Immature natural killer cell (primary cell): ENCODE data around the gene IL34. TPM values are rescaled to one million over a fixed set of nuclear protein-coding genes. Genes with fewer than 3 reads are reported as not detected.

ENCODE experiments used
- DNase-seq, 3 donors: peaks; one replicate each; pipeline ENCODE4 v3.0.0; 2022; ENCODE audit warnings: mixed read lengths in 1 of 3
- H3K27ac Mint-ChIP-seq, 6 donors: one replicate each; pipeline ENCODE4 v1.8.0; 2020; ENCODE audit warnings: mixed read lengths in 6 of 6, mild to moderate bottlenecking in 5 of 6, inconsistent platforms in 4 of 6, moderate library complexity in 3 of 6
- H3K27me3 Mint-ChIP-seq, 3 donors: one replicate each; pipeline ENCODE4 v1.8.0; 2020 to 2021; ENCODE audit warnings: low read depth in 3 of 3, mild to moderate bottlenecking in 3 of 3, mixed read lengths in 3 of 3, moderate library complexity in 3 of 3, inconsistent platforms in 1 of 3
- H3K36me3 Mint-ChIP-seq, 3 donors: one replicate each; pipeline ENCODE4 v1.8.0; 2020; ENCODE audit warnings: mixed read lengths in 3 of 3, inconsistent platforms in 2 of 3, mild to moderate bottlenecking in 2 of 3
- H3K4me1 Mint-ChIP-seq, 2 donors: one replicate each; pipeline ENCODE4 v1.8.0; 2020; ENCODE audit warnings: inconsistent platforms in 2 of 2, mild to moderate bottlenecking in 2 of 2, mixed read lengths in 2 of 2, moderate library complexity in 1 of 2
- H3K4me3 Mint-ChIP-seq, 5 donors: one replicate each; pipeline ENCODE4 v1.8.0; 2020; ENCODE audit warnings: mild to moderate bottlenecking in 5 of 5, mixed read lengths in 5 of 5, inconsistent platforms in 3 of 5, moderate library complexity in 3 of 5
- H3K9me3 Mint-ChIP-seq, 6 donors: one replicate each; pipeline ENCODE4 v1.8.0; 2020; ENCODE audit warnings: mild to moderate bottlenecking in 6 of 6, mixed read lengths in 6 of 6, inconsistent platforms in 4 of 6, moderate library complexity in 3 of 6
- polyA plus RNA-seq, 3 donors: library from polyadenylated mRNA; unstranded; fragments of 300-500 nt; fragmentation: Illumina TruSeq; gene quantifications; one replicate each; pipeline ENCODE4 v1.2.3, GENCODE V29; 2021

IL34 gene
- polyA plus RNA-seq, 3 donors from 2014 or later, result not detected

DNA sequence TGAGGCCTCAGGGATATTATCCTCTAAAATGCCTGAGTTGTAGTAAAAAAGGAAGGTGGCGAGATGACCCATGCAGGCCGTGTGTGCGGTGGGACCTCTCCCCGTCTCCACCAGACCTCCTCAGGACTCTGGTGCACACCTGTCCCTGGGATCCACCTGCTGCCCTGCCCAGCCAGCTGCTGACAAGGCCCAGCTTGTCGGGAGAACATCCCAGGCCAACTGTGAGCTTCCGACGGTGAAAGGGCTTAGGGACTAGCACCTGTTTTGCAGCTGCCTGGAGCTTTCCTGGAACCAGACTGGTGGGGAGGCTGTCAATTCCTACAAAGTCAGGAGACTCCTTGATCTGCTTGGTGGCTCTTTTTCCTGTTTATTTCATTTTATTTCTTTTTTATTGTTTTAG lies 11.6 kb downstream of the IL34 start:
- Mint-ChIP-seq H3K27me3 (peaks cover 0 to 1% (median 0%) of the 10 kb centered on the region in 3 donors), H3K36me3 (no peaks in the 10 kb centered on the region), H3K4me3 (no peak overlapping the region), H3K27ac (no peak overlapping the region), H3K9me3 (no peaks in the 10 kb centered on the region), H3K4me1 (peaks cover 4 to 7% of the 10 kb centered on the region in 2 donors)
- no peak for DNase-seq

DNA sequence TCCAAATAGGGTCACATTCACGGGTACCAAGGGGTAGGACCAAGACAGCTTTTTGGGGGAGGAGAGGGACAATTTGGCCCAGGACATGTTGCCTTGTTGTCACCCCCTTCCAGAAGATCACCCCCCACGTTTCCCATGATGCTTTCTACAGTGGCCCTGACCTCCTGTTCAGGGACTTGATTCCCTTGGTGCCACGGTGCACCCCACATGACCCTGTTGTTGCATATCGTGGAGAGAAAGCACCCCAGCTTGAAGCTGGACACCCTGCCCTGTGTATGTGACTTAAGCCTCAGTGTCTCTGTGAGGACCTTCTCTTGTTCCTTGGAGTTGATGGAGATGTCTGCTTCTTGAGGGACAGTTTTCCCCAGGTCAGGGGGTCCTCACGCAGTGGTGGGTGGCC lies 12.6 kb downstream of the IL34 start:
- no peaks in the 10 kb centered on the region for H3K9me3 Mint-ChIP-seq
- no peak overlapping the region for H3K27ac Mint-ChIP-seq
- H3K4me1 Mint-ChIP-seq, result peaks cover 1 to 2% of the 10 kb centered on the region in 2 donors
- DNase-seq, result no peak
- peaks cover 0 to 1% (median 0%) of the 10 kb centered on the region in 3 donors for H3K27me3 Mint-ChIP-seq
- H3K4me3 Mint-ChIP-seq, result no peak overlapping the region
- no peaks in the 10 kb centered on the region for H3K36me3 Mint-ChIP-seq

DNA sequence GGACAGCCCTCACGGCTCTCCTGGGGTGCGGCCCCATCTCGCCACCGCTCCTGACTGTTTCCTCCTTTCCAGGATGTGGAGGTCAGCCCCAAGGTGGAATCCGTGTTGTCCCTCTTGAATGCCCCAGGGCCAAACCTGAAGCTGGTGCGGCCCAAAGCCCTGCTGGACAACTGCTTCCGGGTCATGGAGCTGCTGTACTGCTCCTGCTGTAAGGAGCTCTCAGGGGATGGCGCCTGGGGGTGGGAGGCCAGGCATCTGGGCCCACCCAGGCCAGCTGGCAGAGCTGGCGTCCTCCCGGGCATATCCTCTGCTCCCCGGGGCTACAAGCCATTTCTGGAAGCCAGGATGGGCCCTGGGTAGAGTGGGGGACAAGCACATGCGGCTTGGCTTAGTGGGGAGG lies 13.2 kb downstream of the IL34 start:
- Mint-ChIP-seq H3K9me3 (no peaks in the 10 kb centered on the region), H3K4me3 (no peak overlapping the region), H3K27me3 (peaks cover 0 to 1% (median 0%) of the 10 kb centered on the region in 3 donors), H3K27ac (no peak overlapping the region), H3K4me1 (no peaks in the 10 kb centered on the region), H3K36me3 (no peaks in the 10 kb centered on the region)
- no peak for DNase-seq

DNA sequence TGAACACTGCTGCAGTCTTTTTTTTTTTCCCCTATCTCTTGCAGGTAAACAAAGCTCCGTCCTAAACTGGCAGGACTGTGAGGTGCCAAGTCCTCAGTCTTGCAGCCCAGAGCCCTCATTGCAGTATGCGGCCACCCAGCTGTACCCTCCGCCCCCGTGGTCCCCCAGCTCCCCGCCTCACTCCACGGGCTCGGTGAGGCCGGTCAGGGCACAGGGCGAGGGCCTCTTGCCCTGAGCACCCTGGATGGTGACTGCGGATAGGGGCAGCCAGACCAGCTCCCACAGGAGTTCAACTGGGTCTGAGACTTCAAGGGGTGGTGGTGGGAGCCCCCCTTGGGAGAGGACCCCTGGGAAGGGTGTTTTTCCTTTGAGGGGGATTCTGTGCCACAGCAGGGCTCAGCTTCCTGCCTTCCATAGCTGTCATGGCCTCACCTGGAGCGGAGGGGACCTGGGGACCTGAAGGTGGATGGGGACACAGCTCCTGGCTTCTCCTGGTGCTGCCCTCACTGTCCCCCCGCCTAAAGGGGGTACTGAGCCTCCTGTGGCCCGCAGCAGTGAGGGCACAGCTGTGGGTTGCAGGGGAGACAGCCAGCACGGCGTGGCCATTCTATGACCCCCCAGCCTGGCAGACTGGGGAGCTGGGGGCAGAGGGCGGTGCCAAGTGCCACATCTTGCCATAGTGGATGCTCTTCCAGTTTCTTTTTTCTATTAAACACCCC lies 13.8 kb downstream of the IL34 start:
- Mint-ChIP-seq H3K9me3 (no peaks in the 10 kb centered on the region), H3K27me3 (peaks cover 0 to 1% (median 0%) of the 10 kb centered on the region in 3 donors), H3K27ac (no peak overlapping the region), H3K36me3 (no peaks in the 10 kb centered on the region), H3K4me1 (no peaks in the 10 kb centered on the region), H3K4me3 (no peak overlapping the region)
- DNase-seq, result no peak

DNA sequence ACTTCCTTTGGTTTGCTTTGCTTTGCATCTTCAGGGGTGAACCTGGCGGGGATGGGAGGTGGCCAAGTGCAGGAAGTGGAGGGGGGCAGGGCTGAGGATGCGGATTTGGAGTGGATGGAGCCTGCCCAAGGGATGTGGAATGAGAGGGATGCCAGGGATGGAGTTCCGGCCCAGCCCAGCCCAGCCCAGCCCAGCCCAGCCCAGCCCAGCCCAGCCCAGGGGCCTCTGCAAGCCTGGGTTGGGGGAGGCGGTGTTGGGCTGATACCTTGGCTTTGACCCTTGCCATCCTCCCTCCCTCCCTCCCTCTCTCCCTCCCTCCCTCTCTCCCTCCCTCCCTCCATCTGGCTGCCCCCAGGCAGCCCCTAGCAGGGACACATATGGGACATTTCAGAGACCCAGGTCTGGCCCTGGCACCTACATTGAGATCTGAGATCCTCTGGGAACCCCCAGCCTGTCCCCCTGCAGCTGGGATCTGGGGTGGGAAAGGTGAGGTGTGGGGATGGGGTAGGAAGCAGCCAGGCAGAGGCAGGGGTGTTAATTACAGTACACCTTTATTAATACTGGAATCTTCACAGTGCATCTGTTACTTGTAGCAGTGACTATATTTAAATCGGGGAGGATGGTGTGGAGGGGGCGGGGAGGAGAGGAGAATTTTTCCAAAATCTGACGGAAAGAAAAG lies 14.5 kb downstream of the IL34 start:
- H3K9me3 Mint-ChIP-seq, result no peaks in the 10 kb centered on the region
- no peak overlapping the region for H3K4me3 Mint-ChIP-seq
- H3K4me1 Mint-ChIP-seq, result no peaks in the 10 kb centered on the region
- H3K27ac Mint-ChIP-seq, result no peak overlapping the region
- H3K27me3 Mint-ChIP-seq, result peaks cover 0 to 1% (median 0%) of the 10 kb centered on the region in 3 donors
- no peak for DNase-seq
- no peaks in the 10 kb centered on the region for H3K36me3 Mint-ChIP-seq

DNA sequence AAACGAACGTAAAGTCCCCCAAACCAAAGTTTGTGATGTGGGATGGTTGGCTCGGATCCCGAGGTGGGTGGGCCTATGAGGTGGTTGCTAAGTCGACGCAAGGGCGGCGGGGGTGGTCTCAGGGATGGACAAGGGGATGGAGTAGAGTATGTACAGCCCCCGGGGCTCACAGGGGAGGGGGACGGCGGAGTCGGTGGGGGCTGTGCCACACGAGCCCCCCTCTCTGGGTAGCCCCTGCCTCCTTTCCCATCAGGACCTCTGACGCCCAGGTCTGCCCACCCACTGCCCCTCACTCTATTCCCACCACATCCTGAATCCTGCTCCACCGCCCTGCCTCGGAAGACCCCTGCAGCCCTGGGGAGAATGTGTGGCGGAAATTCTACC lies 15.2 kb downstream of the IL34 start:
- Mint-ChIP-seq H3K9me3 (no peaks in the 10 kb centered on the region), H3K4me1 (no peaks in the 10 kb centered on the region), H3K27me3 (peaks cover 0 to 1% (median 0%) of the 10 kb centered on the region in 3 donors), H3K27ac (no peak overlapping the region), H3K36me3 (no peaks in the 10 kb centered on the region), H3K4me3 (no peak overlapping the region)
- no peak for DNase-seq

DNA sequence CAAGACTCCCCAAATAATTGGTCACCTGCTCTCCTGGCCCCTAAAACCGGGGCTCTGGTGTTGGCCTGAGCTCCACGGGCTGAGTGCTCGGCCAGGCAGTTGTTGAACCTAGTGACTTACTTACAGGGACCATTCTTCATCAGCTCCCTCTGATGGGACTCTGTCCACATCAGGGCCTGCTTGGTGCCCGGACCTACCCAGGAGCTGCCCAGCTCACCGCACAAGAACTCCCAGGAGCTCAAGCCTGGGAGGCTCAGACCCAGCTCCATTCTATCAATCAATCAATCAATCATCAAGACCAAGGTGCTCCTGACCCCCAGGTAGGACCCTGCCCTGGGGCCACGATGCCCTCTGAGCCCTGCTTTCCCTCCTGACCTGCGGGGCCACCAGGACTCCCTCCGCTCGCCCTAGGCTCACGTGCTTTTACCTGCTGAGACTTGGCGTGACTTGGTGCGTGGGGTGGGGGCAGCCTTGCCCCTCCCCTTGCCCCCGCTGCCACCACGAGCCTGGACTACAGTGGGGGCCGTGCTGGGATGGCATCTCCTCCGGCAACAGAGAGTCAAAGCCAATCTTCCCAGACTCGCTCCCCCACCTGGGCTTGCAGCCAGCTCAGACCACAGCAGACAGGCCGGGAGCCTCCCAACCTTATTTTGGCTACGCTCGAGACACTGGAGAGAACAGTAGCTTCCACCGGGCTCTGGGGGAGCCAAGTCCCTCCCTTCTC lies 15.7 kb downstream of the IL34 start:
- no peak for DNase-seq
- Mint-ChIP-seq H3K27ac (no peak overlapping the region), H3K4me1 (no peaks in the 10 kb centered on the region), H3K36me3 (peaks cover 0 to 3% (median 0%) of the 10 kb centered on the region in 3 donors), H3K27me3 (peaks cover 0 to 1% (median 0%) of the 10 kb centered on the region in 3 donors), H3K4me3 (no peak overlapping the region), H3K9me3 (no peaks in the 10 kb centered on the region)

DNA sequence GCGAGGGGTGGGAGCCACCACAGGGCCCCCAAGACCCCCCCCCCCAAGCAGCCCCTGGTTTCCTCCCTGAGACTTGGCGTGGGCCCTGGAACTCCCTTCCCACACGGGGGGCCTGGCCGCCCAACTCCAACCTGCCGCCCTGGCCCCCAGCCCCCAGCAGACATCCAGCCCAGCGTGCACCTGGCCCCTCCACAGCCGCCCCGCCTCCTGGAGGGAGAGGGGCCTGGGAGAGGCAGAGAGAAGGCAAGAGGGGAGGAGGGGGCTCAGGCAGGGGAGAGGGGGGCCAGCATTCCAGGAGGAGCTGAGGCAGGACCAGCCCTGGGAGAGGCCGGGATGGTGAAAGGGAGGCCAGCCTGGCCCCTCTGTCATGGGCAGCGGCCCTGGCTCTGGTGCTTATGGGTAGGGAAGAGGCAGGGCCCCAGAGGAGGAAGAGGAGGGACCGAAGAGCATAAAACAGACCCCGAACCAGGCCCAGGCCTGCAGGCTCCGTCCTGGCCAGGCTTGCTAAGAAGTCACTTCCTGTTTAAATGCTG lies 16.7 kb downstream of the IL34 start:
- no peak for DNase-seq
- H3K4me1 Mint-ChIP-seq, result no peaks in the 10 kb centered on the region
- peaks cover 0 to 3% (median 0%) of the 10 kb centered on the region in 3 donors for H3K36me3 Mint-ChIP-seq
- H3K27me3 Mint-ChIP-seq, result peaks cover 0 to 1% (median 0%) of the 10 kb centered on the region in 3 donors
- H3K27ac Mint-ChIP-seq, result no peak overlapping the region
- H3K4me3 Mint-ChIP-seq, result no peak overlapping the region
- no peaks in the 10 kb centered on the region for H3K9me3 Mint-ChIP-seq

DNA sequence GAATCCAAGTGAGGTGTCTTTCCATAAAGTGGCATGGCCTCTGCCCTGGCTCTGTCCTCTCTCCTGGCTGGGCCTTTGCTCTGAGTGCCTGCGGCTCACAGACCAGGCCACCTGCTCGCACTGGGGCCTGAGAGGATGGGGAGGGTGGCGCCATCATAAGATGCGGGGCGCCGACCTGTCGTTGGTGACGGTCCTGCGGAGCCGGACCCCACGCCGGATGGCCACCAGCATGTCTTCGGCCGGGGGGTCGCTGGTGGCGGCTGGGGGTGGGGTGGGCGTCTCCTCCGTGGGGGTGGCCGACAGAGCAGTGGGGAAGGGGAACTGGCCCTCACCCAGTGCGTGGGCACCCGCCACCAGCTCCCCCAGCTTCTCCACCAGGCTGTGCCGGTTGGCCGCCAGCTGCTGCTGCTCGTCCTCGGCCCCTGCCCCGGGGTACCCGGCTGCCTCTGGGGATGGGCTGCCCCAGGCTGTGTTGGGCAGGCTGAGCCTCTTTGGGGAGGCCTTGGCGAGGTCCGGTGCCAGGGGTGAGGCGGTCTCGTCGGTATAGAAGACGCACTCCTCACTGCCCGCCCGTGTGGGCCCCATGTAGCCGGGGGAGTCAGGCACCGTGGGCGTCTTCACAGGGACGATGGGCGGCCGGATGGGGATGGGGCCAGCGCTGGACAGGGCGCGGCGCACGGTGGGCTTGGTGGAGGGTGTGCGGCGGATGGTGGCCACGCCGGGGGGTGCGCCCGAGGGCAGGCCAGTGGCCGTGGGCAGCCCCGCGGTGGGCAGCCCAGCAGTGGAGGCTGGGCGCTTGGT lies 17.4 kb downstream of the IL34 start:
- Mint-ChIP-seq H3K36me3 (peaks cover 0 to 3% (median 0%) of the 10 kb centered on the region in 3 donors), H3K27ac (no peak overlapping the region), H3K4me3 (no peak overlapping the region), H3K27me3 (peaks cover 0 to 1% (median 0%) of the 10 kb centered on the region in 3 donors), H3K4me1 (no peaks in the 10 kb centered on the region), H3K9me3 (no peaks in the 10 kb centered on the region)
- no peak for DNase-seq

DNA sequence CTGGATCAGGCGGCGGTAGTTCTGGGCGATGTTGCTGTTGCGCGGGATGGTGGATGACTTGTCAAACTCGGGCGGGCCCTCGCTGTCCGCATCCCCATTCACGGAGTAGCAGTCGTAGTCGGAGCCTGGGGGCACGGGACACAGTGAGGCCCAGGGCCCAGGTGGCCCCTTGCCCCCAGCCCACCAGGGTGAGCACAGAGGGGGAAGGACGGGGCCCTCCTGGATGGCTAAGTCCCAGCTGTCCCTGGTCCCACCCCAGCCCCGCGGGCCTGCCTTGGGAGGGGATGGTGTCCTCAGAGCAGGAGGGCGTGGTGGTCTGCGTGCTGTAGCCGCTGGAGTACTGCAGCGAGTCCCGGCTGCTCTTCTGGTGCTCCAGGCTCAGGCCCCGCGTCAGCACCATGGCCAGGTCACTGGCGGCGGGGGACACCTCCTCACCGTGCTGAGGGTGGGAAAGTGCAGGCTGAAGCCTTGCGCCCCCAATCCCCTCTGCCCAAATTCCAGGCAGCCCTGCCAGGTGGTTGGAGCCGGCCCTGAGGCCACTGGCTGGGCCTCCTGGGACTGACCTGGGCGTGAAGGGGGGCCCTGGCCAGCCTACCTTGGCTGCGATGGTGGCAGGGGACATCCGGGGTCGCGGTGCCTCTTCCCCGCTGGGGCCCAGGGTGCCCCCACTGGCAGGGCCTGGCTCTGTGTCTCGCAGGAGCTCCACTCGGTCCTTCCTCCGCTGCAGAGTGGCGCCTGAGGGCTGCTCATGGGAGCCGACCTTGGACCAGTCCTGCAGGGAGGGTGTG lies 18.2 kb downstream of the IL34 start:
- H3K27ac Mint-ChIP-seq, result no peak overlapping the region
- no peaks in the 10 kb centered on the region for H3K9me3 Mint-ChIP-seq
- peaks cover 0 to 1% (median 0%) of the 10 kb centered on the region in 3 donors for H3K27me3 Mint-ChIP-seq
- DNase-seq, result no peak
- H3K4me1 Mint-ChIP-seq, result no peaks in the 10 kb centered on the region
- H3K4me3 Mint-ChIP-seq, result no peak overlapping the region
- peaks cover 0 to 7% (median 0%) of the 10 kb centered on the region in 3 donors for H3K36me3 Mint-ChIP-seq

DNA sequence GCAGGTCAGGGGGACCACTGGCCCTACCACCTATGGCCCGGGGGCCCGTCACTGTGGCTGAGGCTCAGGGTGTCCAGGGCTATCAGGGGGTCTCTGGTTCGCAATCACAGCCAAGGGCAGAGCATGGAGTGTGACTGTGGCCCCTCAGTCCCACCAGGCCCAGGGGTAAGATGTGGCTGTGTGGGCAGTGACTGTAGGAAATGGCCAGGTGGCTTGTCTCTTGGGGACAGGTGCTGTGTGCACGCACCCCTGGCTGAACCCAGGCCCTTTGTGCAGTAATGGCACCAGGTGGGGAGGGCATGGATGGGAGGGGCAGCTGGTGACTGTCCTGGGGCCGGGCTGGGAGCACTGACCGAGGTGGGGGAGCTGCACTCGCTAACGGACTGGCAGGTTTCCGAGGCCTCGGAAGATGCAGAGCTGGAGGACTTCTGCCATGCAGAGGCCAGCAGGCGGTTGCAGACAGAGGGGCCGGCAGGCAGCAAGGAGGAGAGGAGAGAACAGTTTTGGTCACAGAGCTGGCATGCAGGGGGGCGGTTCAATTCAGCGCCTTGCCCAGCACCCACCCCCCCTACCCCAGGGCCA lies 18.8 kb downstream of the IL34 start:
- DNase-seq, result no peak
- no peaks in the 10 kb centered on the region for H3K9me3 Mint-ChIP-seq
- no peaks in the 10 kb centered on the region for H3K27me3 Mint-ChIP-seq
- no peaks in the 10 kb centered on the region for H3K4me1 Mint-ChIP-seq
- H3K27ac Mint-ChIP-seq, result no peak overlapping the region
- peaks cover 0 to 7% (median 0%) of the 10 kb centered on the region in 3 donors for H3K36me3 Mint-ChIP-seq
- H3K4me3 Mint-ChIP-seq, result no peak overlapping the region

DNA sequence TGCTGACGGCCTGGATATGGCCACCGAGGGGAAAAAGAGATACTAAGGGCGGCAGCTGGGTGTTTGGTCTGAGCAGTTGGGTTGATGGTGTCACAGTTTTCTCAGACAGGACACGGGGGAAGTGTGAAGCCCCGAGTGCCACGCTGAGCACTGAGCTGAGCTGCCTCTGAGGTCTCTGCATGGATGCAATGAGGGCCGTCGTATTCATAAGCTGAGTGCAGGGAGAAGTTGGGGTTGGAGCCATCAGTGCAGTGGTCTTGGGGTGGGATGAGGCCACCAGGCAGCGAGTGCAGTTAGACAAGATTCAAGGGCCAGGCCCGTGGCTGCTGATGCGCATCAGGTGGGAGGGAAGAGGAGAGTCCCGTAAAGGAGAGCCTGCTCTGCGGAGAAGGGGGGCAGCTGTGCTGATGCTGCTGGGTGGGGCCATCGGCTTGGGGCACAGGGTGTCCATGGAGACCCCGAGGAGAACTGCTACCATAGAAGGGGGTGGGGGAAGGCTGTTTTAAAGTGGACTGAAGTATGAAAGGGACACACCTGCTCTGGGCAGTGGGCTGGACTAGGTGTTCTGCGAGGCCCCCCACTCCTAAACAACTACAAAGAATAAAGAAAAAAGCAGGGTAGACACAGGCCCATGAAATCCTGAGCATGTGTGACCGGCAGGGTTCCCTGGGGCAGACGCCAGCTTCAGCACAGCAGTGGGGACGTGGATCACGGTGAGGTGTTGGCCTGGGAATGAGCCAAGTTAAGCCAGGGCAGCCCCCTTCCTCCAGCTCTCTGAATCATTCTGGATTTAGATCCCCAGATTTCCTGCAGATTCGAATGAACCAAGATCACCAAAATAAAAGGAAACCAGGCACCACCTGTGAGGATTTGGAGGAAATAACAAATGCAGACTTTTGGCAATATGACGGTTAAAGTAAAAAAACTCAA lies 19.7 kb downstream of the IL34 start:
- H3K9me3 Mint-ChIP-seq, result no peaks in the 10 kb centered on the region
- no peak overlapping the region for H3K27ac Mint-ChIP-seq
- H3K4me3 Mint-ChIP-seq, result no peak overlapping the region
- peaks cover 0 to 7% (median 0%) of the 10 kb centered on the region in 3 donors for H3K36me3 Mint-ChIP-seq
- H3K27me3 Mint-ChIP-seq, result no peaks in the 10 kb centered on the region
- DNase-seq, result no peak
- H3K4me1 Mint-ChIP-seq, result no peaks in the 10 kb centered on the region
